ENCODE results near the gene CDC73. TPM values are rescaled to one million over a fixed set of nuclear protein-coding genes. Genes with fewer than 3 reads are reported as not detected.

The CDC73 gene
- total RNA-seq, 1 donor from 2014 or later: 20.1 TPM

DNA sequence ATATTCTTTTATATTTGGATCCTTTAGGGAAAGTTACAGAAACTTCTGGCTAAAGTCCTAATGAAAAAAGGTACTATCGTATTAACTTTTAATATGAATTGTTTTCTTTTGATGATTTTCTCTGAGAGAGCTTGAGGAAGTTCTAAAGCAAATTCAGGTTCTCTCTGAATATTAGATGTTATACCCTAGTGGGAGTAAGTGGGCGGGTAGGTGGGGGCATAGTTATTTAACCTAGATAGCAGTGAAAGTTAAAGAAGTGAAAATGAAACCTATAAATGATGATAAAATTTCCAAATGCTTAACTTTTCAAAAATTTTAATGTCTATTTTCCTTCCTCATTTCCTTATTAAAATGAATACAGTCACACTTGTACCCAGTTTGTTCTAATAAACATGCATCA lies 90.8 kb downstream of the CDC73 start:
- TF ChIP-seq, protein P1, sequence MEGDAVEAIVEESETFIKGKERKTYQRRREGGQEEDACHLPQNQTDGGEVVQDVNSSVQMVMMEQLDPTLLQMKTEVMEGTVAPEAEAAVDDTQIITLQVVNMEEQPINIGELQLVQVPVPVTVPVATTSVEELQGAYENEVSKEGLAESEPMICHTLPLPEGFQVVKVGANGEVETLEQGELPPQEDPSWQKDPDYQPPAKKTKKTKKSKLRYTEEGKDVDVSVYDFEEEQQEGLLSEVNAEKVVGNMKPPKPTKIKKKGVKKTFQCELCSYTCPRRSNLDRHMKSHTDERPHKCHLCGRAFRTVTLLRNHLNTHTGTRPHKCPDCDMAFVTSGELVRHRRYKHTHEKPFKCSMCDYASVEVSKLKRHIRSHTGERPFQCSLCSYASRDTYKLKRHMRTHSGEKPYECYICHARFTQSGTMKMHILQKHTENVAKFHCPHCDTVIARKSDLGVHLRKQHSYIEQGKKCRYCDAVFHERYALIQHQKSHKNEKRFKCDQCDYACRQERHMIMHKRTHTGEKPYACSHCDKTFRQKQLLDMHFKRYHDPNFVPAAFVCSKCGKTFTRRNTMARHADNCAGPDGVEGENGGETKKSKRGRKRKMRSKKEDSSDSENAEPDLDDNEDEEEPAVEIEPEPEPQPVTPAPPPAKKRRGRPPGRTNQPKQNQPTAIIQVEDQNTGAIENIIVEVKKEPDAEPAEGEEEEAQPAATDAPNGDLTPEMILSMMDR (IDR thresholded peaks at IDR 0.05; ENCODE audit: insufficient read depth, low read length, poor library complexity, severe bottlenecking): no peak
- Histone ChIP-seq H3K4me3 (ENCODE audit: low read depth, low read length) (no peak overlapping the region), H3K36me3 (ENCODE audit: control insufficient read depth, insufficient read depth, low read length) (no peaks in the 10 kb centered on the region), H3K27me3 (ENCODE audit: control insufficient read depth, insufficient read depth, low read length) (no peaks in the 10 kb centered on the region)
- DNase-seq (ENCODE audit: low read depth): no peak

DNA sequence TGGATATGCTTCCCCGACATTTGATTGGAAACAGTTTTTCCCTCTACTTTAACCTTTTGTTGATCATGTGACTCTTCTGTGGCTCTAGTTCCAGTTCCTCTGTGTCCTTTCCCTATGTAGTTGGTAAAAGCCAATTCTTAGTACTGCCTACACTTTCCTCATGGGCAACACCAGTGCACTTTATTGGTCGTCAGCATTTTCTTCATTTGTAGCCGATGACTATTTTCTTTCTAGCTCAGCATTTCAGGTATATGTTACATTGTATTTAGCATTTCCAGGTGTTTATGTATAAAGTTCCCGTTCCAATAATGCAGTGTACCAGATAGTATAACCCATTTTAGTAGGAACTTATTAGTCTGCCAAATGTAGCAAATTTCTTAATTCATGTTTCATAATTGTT lies 92.2 kb downstream of the CDC73 start:
- TF ChIP-seq, protein P1 (IDR thresholded peaks at IDR 0.05; ENCODE audit: insufficient read depth, low read length, poor library complexity, severe bottlenecking): no peak
- Histone ChIP-seq H3K4me3 (ENCODE audit: low read depth, low read length) (no peak overlapping the region), H3K36me3 (ENCODE audit: control insufficient read depth, insufficient read depth, low read length) (no peaks in the 10 kb centered on the region), H3K27me3 (ENCODE audit: control insufficient read depth, insufficient read depth, low read length) (no peaks in the 10 kb centered on the region)
- DNase-seq (ENCODE audit: low read depth): no peak

DNA sequence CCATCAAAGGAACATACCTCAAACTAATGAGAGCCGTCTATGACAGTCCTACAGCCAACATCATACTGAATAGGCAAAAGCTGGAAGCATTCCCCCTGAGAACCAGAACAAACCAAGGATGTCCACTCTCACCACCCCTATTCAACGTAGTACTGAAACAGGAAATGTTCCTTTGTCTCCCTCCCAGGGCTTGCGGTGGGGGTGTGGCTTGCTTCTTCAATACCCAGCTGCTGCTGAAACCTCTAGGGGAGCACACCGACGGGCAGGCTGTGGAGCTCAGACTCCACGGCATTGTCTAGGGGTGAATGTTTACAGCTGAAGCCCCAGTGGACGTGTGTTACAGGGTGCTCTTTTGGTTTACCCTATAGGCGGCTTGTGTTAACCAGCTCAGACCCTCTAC lies 95.1 kb downstream of the CDC73 start:
- H3K36me3 ChIP-seq (ENCODE audit: control insufficient read depth, insufficient read depth, low read length): no peaks in the 10 kb centered on the region
- TF ChIP-seq, protein P1 (IDR thresholded peaks at IDR 0.05; ENCODE audit: insufficient read depth, low read length, poor library complexity, severe bottlenecking): no peak

DNA sequence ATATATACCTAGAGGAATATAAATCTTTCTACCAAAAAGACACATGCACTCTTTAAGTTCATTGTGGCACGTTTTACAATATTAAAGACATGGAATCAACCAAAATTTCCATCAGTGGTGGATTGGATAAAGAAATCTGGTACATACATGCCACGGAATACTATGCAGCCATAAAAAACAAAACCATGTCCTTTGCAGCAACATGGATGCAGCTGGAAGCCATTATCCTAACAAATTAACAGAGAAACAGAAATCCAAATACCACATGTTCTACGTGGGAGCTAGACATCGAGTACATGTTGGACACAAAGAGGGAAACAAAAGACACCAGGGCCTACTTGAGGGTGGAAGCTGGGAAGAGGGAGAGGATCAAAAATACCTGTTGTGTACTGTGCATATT lies 97.6 kb downstream of the CDC73 start:
- Histone ChIP-seq H3K4me3 (ENCODE audit: low read depth, low read length) (no peak overlapping the region), H3K27me3 (ENCODE audit: control insufficient read depth, insufficient read depth, low read length) (no peaks in the 10 kb centered on the region), H3K36me3 (ENCODE audit: control insufficient read depth, insufficient read depth, low read length) (no peaks in the 10 kb centered on the region)
- TF ChIP-seq, protein P1 (IDR thresholded peaks at IDR 0.05; ENCODE audit: insufficient read depth, low read length, poor library complexity, severe bottlenecking): no peak
- DNase-seq (ENCODE audit: low read depth): no peak

More for the DNA sequence above, 95.1 kb downstream of the CDC73 start:
- H3K4me3 ChIP-seq (ENCODE audit: low read depth, low read length): no peak overlapping the region
- DNase-seq (ENCODE audit: low read depth): no peak
- H3K27me3 ChIP-seq (ENCODE audit: control insufficient read depth, insufficient read depth, low read length): no peaks in the 10 kb centered on the region

DNA sequence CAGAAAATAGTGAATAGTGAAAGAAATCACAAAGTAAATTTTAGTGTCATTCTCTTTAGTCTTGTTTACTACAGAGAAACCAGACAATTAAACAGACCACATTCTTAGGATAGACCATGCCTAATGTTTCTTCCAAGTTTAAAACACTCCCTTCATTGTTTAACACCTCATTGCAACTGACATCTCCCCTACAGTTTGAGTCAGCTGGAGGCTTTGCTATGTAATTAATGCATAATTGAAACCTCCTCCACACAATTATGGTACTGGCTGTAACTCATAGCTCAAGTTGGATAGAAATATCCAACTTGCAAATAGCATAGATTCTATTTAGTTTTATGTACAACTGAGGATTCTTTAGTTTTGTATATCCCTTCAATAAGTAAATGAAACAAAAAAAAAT lies 99.8 kb downstream of the CDC73 start:
- Histone ChIP-seq H3K27me3 (ENCODE audit: control insufficient read depth, insufficient read depth, low read length) (no peaks in the 10 kb centered on the region), H3K4me3 (ENCODE audit: low read depth, low read length) (no peak overlapping the region), H3K36me3 (ENCODE audit: control insufficient read depth, insufficient read depth, low read length) (no peaks in the 10 kb centered on the region)
- TF ChIP-seq, protein P1 (IDR thresholded peaks at IDR 0.05; ENCODE audit: insufficient read depth, low read length, poor library complexity, severe bottlenecking): no peak
- DNase-seq (ENCODE audit: low read depth): no peak

DNA sequence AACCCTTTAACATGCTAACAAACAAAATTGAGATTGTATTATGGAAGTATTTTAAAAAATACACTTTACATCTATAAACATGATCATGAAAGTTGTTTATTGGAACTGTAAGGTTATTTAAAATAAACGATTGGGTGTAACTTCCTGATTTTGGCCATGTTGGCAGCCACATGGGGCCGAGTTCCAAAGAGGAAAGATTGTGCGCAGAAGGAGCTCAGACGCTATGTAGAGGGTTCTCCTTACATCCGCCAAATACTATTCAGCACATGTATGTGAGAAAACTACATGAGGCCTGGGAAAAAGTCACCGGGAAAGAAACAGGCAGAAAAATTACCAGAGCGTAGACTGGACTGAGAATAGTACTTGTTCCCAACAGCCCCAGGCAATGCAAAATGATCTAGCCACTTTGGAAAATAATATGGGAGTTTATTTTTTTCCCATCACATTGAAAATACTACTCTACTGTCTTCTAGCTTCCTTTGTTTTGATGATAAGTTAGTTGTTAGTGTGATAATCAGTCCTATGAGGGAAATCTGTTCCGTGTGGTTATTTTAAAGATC lies 100.3 kb downstream of the CDC73 start:
- TF ChIP-seq, protein P1 (IDR thresholded peaks at IDR 0.05; ENCODE audit: insufficient read depth, low read length, poor library complexity, severe bottlenecking): no peak
- H3K4me3 ChIP-seq (ENCODE audit: low read depth, low read length): no peak overlapping the region
- no peak for DNase-seq (ENCODE audit: low read depth)
- no peaks in the 10 kb centered on the region for H3K27me3 ChIP-seq (ENCODE audit: control insufficient read depth, insufficient read depth, low read length)
- no peaks in the 10 kb centered on the region for H3K36me3 ChIP-seq (ENCODE audit: control insufficient read depth, insufficient read depth, low read length)

Measured in kidney epithelial cell (primary cell).